Anterior cingulate cortex (tissue), 58 donors: ENCODE measurements around the gene APLP1.
"Not testable (repeated sequence)": the region's sequence is repeated elsewhere in the genome, so short reads cannot be mapped to it uniquely, and the experiment has no call there.

Experiments
- DNase-seq, 58 donors: peaks; one replicate each; lab custom pipeline; 2025; lab: John Stamatoyannopoulos, UW

APLP1 gene

DNA sequence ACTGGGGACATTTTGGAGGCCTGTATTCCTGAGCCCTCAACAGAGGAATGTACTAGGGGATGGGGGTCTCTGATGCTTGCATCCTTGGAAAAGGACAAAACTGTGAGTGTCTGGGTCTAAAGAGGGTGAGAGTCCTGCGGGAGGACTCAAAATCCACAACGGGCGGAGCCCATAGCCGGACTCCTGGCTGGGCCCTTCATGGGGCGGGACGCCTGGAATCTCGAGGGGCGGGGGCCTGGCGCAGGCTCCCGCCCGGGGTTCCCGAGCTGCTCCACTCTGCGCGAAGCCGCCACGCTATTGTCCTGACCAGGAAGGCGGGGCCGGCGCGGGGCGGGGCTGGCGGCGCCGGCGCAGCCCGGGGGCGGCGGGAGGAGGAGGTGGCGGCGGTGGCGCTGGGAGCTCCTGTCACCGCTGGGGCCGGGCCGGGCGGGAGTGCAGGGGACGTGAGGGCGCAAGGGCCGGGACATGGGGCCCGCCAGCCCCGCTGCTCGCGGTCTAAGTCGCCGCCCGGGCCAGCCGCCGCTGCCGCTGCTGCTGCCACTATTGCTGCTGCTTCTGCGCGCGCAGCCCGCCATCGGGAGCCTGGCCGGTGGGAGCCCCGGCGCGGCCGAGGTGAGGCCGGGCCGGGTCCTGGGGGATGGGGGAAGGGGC is at the start of gene APLP1:
Gene APLP1, plus strand, starts transcription at position 403 of the 651 bp plus-strand sequence. Its CDS starts 63 bp downstream, at position 466.
- DNase-seq: peak in 57 of 58 donors; percentile 12 to 94 (median 84)

GRCh38 chr19:35822579-35822978 is 45.8 kb upstream of the APLP1 start:
- DNase-seq: no peak

DNA sequence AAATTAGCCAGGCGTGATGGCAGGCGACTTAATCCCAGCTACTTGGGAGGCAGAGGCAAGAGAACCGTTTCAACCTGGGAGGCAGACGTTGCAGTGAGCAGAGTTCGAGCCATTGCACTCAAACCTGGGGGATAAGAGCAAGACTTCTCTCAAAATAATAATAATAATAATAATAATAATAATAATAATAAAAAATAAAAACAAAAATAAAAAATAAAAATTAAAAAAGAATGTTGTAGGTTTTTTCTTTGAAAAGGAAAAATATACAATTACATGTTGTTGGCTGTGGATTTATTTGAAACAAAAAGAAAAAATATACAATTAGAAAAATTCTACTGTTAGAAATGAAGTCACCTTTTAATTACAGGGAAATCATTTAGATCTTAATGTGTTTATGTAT is 44.2 kb upstream of the APLP1 start:
- DNase-seq: no peak

DNA sequence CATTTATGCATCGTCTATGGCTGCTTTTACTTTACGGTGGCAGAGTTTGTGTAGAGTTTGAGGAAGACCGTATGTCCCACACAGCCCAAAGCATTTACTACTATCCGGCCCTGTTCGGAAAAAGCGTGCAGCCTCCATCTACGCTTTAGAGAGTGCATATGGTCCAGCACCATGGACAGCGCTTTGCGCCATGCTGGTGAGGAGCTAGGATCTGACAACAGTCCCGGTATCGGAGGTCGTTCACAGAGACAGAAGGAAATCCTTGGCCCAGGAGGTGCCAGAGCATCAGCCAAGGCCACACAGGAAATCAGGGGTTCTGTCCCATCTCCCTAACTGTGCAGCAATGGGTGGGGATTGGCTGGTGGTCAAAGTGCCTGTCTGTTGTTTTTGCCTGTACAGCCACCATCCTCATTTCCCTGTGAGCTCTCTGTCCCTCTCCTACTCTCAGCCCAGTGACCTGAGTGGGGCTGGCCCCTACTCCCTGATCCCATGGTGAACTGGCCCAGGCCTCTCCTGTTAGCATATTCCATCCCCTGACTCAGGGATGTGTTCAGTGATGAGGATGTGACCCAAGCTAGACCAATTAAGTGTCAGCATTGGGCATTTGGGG is 39.6 kb upstream of the APLP1 start:
- DNase-seq: peak in 22 of 58 donors; percentile 1 to 36 (median 16)

- DNase-seq: no peak
Measured at GRCh38 chr19:35830986-35831385, 37.4 kb upstream of the APLP1 start.

- no peak for DNase-seq
Measured at GRCh38 chr19:35832054-35832453, 36.3 kb upstream of the APLP1 start.

DNA sequence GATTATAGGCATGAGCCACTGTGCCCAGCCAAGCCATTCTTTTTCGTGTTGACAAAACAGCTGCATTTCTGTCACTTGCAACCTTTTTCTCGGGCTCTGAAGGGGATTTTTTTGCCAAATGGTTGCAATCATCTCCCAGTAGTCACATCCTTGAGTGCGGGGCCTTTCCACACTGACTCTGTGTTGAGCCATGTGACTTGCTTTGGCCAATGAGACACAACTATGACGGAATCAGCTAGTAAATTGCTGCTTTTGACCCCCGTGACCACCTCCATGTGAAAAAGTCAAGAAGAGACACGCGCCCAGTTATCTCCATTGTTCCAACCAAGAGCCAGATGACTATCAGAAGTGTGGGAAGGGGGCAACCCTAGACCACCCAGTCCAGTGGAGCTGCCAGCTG is 34.4 kb upstream of the APLP1 start:
- DNase-seq: no peak

DNA sequence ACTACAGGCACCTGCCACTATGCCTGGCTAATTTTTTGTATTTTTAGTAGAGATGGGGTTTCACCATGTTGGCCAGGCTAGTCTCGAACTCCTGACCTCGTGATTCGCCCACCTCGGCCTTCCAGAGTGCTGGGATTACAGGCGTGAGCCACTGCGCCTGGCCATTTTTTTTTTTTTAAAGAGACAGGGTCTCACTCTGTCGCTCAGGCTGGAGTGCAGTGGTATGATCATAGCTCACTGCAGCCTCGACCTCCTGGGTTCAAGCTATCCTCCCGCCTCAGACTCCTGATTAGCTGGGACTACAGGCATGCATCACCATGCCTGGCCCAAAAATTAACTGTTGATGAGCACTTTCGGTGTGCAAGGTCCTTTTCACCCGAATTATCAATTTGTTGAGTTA is 32.3 kb upstream of the APLP1 start:
- not testable (repeated sequence) for DNase-seq

- DNase-seq: no peak
Measured at GRCh38 chr19:35841961-35842595, 26.3 kb upstream of the APLP1 start.

DNA sequence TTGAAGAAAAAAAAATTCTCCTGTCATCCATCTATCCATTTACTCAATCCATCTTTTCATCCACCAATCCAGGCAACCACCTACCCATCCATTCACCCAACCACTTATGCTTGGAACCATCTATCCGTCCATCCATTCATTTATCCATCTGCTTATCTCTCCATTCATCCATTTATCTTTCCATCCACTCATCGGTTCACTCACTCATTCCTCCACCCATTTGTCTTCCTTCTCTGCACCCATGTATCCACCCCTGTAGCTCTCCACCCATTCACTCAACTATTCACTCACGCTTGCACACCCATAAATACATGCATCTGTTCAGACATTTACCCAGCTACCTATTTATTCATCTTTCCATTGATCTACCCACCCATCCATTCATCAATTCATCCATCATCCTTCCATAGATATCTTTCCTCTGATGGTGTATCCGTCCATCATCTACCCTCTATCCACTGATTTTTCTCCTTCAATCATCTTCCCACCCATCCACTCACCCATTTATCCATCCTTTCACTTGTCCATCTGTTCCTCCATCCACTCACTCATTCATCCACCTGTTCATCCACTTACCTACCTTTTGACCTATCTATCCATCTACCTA is 25.6 kb upstream of the APLP1 start:
- DNase-seq: no peak

DNA sequence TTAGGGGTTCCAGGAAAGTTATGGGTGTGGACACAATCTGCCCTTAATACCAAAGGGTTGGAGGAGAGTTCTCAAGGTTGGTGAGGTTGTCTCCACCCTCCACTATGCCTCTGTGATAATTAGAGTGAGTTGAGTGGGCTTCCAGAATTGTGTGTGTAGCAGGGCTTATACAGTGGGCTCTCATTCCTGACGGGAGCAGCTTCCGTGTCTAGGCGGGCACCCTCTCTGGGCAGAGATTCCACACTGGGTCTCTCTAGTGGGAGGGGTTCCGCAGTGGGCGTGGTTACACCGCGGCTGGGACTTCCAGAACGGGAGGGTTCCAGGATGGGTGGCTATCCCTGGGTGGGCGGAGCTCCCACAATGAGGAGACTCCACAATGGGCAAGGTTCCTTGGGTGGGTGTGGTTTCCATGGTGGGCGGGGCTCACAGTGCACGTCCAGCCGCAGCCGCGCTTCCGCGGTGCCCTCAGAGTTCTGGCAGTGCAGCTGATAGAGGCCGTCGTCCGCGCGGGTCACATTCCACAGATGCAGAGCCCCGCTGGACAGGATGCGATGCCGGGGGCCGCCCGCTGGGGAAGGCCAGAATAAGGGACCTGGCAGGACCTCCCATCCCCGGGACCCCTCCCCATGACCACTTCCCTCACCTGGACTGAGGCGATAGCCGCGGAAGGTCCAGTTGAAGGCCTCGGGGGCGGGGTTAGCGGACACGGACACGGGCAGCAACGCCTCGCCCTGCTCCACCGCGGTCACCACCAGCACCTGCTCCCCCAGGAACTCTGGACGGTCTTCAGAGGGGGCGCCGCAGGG is 24.5 kb upstream of the APLP1 start:
- DNase-seq: no peak

DNA sequence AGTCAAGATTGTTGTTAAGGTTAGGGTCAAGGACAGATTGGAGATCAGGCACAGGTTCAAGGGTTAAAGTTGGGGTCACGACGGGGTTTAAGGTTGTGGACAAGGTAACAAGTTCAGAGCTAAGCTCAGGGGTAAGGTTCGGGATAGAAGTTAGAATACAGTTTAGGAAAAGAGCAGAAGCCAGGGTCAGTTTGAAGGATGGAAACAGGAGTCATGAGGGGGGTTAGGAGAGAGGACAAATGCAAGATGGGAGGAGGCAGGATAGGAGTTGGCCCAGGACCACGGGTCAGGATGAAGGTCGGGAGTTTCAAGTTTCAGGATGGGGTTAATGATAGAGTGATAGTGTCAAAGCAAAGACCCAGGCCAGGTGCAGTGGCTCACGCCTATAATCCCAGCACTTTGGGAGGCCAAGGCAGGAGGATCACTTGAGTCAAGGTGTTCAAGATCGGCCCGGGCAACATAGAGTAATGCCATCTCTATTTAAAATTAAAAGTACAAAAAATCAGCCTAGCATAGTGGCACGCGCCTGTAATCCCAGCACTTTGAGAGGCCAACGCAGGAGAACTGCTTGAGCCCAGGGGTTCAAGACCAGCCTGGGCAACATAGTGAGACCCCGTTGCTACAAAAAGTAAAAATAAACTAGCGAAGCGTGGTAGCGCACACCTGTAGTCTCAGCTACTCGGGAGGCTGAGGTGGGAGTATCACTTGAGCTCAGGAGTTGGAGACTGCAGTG is 23.7 kb upstream of the APLP1 start:
- DNase-seq: no peak

DNA sequence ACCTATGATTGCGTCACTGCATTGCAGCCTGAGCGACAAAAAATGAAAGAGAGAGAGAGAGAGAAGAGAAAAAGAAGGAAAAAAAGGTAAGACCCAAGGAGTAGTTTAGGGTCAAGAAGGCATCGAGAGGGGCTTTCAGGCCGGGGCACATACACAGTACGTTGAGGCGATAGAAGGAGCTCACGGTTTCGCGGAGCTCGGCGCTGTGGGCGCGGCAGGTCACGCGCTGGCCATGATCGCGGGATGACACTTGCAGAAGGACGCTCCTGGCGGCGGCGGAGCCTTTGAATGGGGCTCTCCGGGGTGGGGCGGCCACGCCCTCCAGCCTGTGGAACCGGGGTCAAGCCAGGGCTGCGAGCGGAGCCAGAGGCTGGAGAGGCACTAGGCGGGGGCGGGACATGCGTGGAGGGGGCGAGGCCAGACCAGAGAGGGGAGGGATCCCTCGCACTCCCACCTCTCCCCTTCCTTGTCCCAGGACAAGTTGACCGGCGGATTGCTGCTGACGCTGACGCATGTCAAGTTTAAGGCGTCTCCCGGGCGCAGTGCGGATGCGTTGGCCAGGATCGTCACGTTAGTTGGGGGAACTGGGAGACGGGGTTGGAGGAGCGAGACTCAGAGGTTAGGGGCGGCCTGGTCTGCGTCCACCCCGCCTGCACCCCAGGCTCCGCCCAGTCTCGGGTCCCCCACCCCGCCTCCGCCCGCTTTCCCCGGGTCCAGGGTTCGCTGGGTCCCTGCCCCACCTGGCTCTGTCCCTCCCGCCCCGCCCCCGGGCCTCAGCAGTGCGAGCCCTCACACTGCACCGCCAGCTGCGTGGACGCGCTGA is 22.9 kb upstream of the APLP1 start:
- peak in 1 of 58 donors; percentile 55 for DNase-seq

DNA sequence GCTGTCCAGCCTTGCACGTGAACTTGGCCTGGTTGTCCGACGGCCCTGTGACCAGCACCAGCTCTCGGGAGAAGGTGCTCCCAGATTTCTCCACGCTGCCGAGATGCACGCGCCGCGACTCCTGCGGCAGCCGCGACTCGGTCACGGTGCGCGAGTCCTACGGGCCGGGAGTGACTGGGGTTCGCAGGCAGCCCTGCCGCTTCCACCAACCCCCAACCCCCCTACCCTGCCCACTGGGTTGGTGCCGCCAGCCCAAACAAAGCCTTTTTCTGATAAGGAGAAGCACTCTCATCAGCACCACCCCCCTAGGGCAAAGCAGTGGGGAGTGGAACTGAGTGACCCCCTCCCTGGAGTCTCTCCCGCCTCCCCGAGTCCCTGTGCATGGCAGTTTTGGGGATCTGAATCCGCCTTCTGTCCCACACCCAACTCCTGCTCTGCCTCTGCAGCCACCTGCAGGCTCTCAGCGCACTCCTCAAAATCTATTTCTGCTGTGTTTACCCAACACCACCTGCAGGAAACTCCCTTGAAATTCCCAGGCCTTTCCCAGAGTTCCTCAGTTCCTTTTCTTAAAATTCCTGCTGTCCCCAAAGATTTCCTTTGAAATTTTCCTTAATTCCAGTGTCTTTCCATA is 22.2 kb upstream of the APLP1 start:
- peak in 1 of 58 donors; percentile 22 for DNase-seq

DNA sequence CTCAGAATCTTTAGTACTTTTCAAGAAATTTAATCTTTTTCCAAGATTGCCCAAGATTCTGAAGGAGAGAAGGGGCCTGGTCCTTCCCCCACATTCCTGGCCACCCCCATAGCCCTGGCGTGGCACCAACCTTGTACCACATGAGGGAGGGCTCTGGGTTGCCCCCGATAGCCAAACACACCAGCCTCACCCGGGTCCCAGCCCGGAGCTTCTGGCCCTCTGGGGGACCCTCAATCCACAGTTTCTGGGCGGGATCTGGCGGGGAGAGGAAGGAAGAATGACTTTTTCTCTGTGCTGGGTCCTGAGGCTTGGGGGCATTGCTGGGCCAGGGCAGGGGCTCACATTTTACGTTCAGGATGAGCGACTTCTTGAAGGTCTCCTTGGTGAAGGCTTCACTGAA is 20.5 kb upstream of the APLP1 start:
- DNase-seq: no peak

- DNase-seq: no peak
Measured at GRCh38 chr19:35848486-35848885, 19.9 kb upstream of the APLP1 start.

- no peak for DNase-seq
Measured at GRCh38 chr19:35848919-35849505, 19.4 kb upstream of the APLP1 start.
